ENCODE measurements around the gene CHDH. TPM values are rescaled to one million over a fixed set of nuclear protein-coding genes. Genes with fewer than 3 reads are reported as not detected.

CHDH gene
- total RNA-seq, 1 donor from 2014 or later: 1.0 TPM

DNA sequence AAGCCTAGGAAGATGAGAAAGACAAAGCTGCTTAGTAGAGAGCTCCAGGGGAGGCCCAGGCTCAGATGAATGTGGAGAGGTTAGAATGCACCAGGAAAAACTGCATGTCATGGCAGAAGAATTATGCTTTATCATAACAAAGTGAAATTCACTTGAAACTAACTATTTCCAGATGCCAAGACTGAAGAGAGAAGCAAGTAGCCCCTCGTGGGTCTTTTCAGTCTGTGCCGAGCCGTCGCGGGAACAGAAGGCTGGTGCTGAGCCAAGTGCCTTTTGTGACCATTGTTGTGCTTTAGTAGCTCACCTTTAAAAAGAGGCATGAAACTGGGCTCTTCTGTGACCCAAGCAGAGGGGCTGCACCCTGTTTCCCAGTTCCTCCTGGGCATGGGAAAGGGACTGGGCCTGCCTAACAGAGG, 73.2 kb downstream of the CHDH start:
- H3K27ac Mint-ChIP-seq (ENCODE audit: unreplicated experiment): no peak overlapping the region
- no peak for DNase-seq (ENCODE audit: low spot score)

DNA sequence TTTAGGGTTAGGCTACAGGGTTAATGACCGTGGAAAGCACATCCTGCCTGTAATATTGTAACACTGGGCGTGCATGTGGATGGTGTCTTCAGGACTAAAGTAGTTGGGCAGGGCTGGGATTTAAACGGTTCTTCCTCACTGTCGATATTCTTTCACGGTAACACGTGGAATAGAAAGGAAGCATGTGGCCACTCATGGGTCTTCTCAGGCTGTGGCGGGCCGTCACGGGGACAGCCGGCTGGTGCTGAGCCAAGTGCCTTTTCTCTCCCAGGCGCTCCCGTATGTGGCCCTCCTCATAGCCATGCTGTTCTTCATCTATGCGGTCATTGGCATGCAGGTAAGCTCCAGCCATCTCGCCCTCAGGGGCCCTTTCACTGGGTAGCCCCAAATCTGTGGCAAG, 73.7 kb downstream of the CHDH start:
- Mint-ChIP-seq H3K4me1 (ENCODE audit: unreplicated experiment) (peaks cover 5% of the 10 kb centered on the region), H3K9me3 (ENCODE audit: unreplicated experiment) (no peaks in the 10 kb centered on the region), H3K36me3 (ENCODE audit: low read depth, unreplicated experiment) (peaks cover 63% of the 10 kb centered on the region), H3K4me3 (ENCODE audit: unreplicated experiment) (no peak overlapping the region), H3K27ac (ENCODE audit: unreplicated experiment) (no peak overlapping the region), H3K27me3 (ENCODE audit: unreplicated experiment) (peaks cover 20% of the 10 kb centered on the region)
- TF ChIP-seq, protein P1, sequence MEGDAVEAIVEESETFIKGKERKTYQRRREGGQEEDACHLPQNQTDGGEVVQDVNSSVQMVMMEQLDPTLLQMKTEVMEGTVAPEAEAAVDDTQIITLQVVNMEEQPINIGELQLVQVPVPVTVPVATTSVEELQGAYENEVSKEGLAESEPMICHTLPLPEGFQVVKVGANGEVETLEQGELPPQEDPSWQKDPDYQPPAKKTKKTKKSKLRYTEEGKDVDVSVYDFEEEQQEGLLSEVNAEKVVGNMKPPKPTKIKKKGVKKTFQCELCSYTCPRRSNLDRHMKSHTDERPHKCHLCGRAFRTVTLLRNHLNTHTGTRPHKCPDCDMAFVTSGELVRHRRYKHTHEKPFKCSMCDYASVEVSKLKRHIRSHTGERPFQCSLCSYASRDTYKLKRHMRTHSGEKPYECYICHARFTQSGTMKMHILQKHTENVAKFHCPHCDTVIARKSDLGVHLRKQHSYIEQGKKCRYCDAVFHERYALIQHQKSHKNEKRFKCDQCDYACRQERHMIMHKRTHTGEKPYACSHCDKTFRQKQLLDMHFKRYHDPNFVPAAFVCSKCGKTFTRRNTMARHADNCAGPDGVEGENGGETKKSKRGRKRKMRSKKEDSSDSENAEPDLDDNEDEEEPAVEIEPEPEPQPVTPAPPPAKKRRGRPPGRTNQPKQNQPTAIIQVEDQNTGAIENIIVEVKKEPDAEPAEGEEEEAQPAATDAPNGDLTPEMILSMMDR (IDR thresholded peaks at IDR 0.05; ENCODE audit: unreplicated experiment): no peak
- no peak for DNase-seq (ENCODE audit: low spot score)

More for the DNA sequence above, 73.2 kb downstream of the CHDH start:
- peaks cover 63% of the 10 kb centered on the region for H3K36me3 Mint-ChIP-seq (ENCODE audit: low read depth, unreplicated experiment)
- H3K27me3 Mint-ChIP-seq (ENCODE audit: unreplicated experiment): peaks cover 17% of the 10 kb centered on the region
- H3K4me3 Mint-ChIP-seq (ENCODE audit: unreplicated experiment): no peak overlapping the region
- H3K4me1 Mint-ChIP-seq (ENCODE audit: unreplicated experiment): peaks cover 5% of the 10 kb centered on the region
- no peaks in the 10 kb centered on the region for H3K9me3 Mint-ChIP-seq (ENCODE audit: unreplicated experiment)
- TF ChIP-seq, protein P1 (IDR thresholded peaks at IDR 0.05; ENCODE audit: unreplicated experiment): no peak

DNA sequence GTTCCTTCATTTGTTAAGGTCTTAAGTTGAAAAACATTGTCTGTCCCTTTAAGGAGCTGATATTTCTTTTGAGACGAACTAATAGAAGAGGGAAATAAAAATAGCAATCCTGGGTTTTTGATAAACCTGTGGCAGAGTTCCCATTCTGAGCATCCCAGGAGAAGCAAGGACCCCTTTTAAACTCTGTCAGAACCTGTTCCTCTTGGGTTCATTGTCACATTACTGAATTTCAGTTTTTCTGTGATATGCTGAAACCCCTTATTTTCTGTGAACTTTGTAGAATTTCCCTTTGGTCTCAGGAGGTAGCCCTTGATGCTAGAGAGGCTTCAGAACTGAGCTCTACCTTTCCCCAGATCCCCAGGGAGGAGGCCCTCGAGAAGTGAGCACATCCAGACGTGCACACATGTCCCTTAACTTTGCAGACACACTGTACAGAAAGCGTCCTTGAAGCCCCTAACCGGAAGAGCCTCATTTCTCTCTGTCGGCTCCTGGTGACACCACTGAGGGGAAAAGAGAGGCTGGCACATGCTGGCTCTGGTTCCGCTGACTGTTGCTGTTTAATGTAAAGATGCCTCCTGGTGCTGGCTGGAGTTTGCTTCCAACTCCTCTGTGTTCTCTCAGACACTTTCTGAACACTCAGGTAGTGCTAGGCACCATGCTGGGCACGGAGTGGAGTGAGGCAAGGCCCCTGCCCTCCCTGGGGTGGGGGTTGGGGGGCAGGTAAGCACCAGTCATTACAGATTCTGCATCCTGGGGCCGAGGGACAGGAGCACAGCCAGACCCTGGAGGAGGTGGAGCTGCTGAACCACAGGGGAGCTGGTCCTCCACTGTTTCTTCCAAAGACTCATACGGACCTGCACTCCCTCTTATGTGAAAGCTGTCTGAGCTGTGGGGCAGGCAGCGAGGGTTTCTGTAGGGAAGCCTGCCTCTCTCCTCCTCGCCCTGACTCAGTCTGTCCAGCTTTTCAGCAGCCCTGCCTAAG, 77.5 kb downstream of the CHDH start:
- H3K4me1 Mint-ChIP-seq (ENCODE audit: unreplicated experiment): no peaks in the 10 kb centered on the region
- TF ChIP-seq, protein P1 (IDR thresholded peaks at IDR 0.05; ENCODE audit: unreplicated experiment): no peak
- H3K9me3 Mint-ChIP-seq (ENCODE audit: unreplicated experiment): no peaks in the 10 kb centered on the region
- DNase-seq (ENCODE audit: low spot score): no peak
- peaks cover 57% of the 10 kb centered on the region for H3K36me3 Mint-ChIP-seq (ENCODE audit: low read depth, unreplicated experiment)
- H3K27me3 Mint-ChIP-seq (ENCODE audit: unreplicated experiment): peaks cover 12% of the 10 kb centered on the region
- H3K27ac Mint-ChIP-seq (ENCODE audit: unreplicated experiment): no peak overlapping the region
- H3K4me3 Mint-ChIP-seq (ENCODE audit: unreplicated experiment): no peak overlapping the region

DNA sequence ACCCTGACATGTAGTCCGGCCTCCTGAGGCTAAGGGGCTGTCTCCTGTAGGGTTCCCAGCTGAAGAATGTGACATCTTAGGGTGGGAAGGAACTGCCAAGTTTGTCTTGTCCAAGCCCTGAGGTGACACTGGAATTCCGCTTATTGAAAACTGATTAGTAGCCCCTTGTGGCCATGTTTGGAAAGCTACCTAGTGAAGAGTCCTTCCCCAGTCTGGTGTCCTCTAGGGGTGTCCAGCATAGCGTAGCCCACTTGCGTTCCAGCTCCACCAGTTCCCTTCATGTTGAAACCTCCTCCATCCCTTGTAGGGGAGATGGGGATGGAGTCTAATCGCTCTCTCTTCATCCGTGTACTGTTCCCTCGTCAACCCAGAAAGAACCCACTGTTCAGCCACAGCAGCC, 79.5 kb downstream of the CHDH start:
- Mint-ChIP-seq H3K4me1 (ENCODE audit: unreplicated experiment) (no peaks in the 10 kb centered on the region), H3K4me3 (ENCODE audit: unreplicated experiment) (no peak overlapping the region), H3K27me3 (ENCODE audit: unreplicated experiment) (peaks cover 5% of the 10 kb centered on the region), H3K9me3 (ENCODE audit: unreplicated experiment) (no peaks in the 10 kb centered on the region), H3K36me3 (ENCODE audit: low read depth, unreplicated experiment) (peaks cover 50% of the 10 kb centered on the region), H3K27ac (ENCODE audit: unreplicated experiment) (no peak overlapping the region)
- no peak for DNase-seq (ENCODE audit: low spot score)
- TF ChIP-seq, protein P1 (IDR thresholded peaks at IDR 0.05; ENCODE audit: unreplicated experiment): no peak

DNA sequence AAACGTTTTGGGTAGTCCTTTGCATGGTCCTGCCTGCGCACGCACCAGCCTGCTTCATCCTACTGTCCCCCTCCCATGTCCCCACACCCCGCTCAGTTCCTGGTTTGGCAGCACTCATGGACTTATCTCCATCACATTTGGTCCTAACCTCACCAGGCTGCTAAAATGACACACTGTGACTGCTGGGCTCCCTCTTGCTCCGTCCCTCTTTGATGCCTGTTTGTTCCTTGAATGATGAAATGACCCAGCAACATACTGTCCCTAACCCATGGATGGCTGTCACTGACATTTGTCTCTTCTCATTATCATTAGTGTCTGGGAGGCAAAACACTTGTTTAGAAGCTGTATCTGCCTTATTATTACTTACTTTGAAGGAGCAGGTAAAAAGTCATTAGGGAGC, 80.5 kb downstream of the CHDH start:
- peaks cover 2% of the 10 kb centered on the region for H3K27me3 Mint-ChIP-seq (ENCODE audit: unreplicated experiment)
- H3K27ac Mint-ChIP-seq (ENCODE audit: unreplicated experiment): no peak overlapping the region
- H3K9me3 Mint-ChIP-seq (ENCODE audit: unreplicated experiment): no peaks in the 10 kb centered on the region
- no peak overlapping the region for H3K4me3 Mint-ChIP-seq (ENCODE audit: unreplicated experiment)
- TF ChIP-seq, protein P1 (IDR thresholded peaks at IDR 0.05; ENCODE audit: unreplicated experiment): no peak
- H3K36me3 Mint-ChIP-seq (ENCODE audit: low read depth, unreplicated experiment): peaks cover 42% of the 10 kb centered on the region
- H3K4me1 Mint-ChIP-seq (ENCODE audit: unreplicated experiment): no peaks in the 10 kb centered on the region
- no peak for DNase-seq (ENCODE audit: low spot score)

All from endothelial cell (in vitro differentiated cells).